Forelimb muscle (tissue), 1 donor: ENCODE measurements around the gene DCDC2. TPM values are rescaled to one million over a fixed set of nuclear protein-coding genes. Genes with fewer than 3 reads are reported as not detected.
"Not testable (repeated sequence)": the region's sequence is repeated elsewhere in the genome, so short reads cannot be mapped to it uniquely, and the experiment has no call there.

Experiments
- DNase-seq: peaks from one replicate; pipeline ENCODE4 v3.0.0-alpha.2; 2013; ENCODE audit warnings: low read depth
- polyA plus RNA-seq: library from polyadenylated mRNA; unstranded; fragments of 120-200 nt; gene quantifications from one replicate; pipeline ENCODE4 v1.2.1, GENCODE V29; 2013; ENCODE audit not compliant: insufficient read length

DCDC2 gene
- polyA plus RNA-seq, 1 donor = 0.06 TPM

- DNase-seq = no peak
Measured at GRCh38 chr6:24272148-24272547, 85.7 kb downstream of the DCDC2 start.

GRCh38 chr6:24270011-24270410 lies 87.8 kb downstream of the DCDC2 start:
- no peak for DNase-seq

GRCh38 chr6:24258214-24258613 lies 99.6 kb downstream of the DCDC2 start:
- DNase-seq = not testable (repeated sequence)

- DNase-seq = no peak
Measured at GRCh38 chr6:24257282-24257681, 100.6 kb downstream of the DCDC2 start.

GRCh38 chr6:24255676-24256075 lies 102.2 kb downstream of the DCDC2 start:
- DNase-seq = no peak

- DNase-seq = no peak
Measured at GRCh38 chr6:24253360-24253759, 104.5 kb downstream of the DCDC2 start.

GRCh38 chr6:24252280-24252679 lies 105.6 kb downstream of the DCDC2 start:
- no peak for DNase-seq

- DNase-seq = no peak
Measured at GRCh38 chr6:24251339-24251738, 106.5 kb downstream of the DCDC2 start.

- no peak for DNase-seq
Measured at GRCh38 chr6:24249926-24250325, 107.9 kb downstream of the DCDC2 start.

- DNase-seq = no peak
Measured at GRCh38 chr6:24245275-24245674, 112.6 kb downstream of the DCDC2 start.

- no peak for DNase-seq
Measured at GRCh38 chr6:24242924-24243323, 114.9 kb downstream of the DCDC2 start.

GRCh38 chr6:24241779-24242178 lies 116.1 kb downstream of the DCDC2 start:
- not testable (repeated sequence) for DNase-seq

GRCh38 chr6:24240943-24241342 lies 116.9 kb downstream of the DCDC2 start:
- DNase-seq = no peak

- no peak for DNase-seq
Measured at GRCh38 chr6:24240380-24240928, 117.4 kb downstream of the DCDC2 start.

- no peak for DNase-seq
Measured at GRCh38 chr6:24238700-24239099, 119.2 kb downstream of the DCDC2 start.

- not testable (repeated sequence) for DNase-seq
Measured at GRCh38 chr6:24236779-24237178, 121.1 kb downstream of the DCDC2 start.

GRCh38 chr6:24233813-24234442 lies 123.9 kb downstream of the DCDC2 start:
- no peak for DNase-seq

- DNase-seq = no peak
Measured at GRCh38 chr6:24231438-24231977, 126.4 kb downstream of the DCDC2 start.

- DNase-seq = no peak
Measured at GRCh38 chr6:24229696-24230405, 128.0 kb downstream of the DCDC2 start.

GRCh38 chr6:24228681-24229255 lies 129.1 kb downstream of the DCDC2 start:
- no peak for DNase-seq

- DNase-seq = no peak
Measured at GRCh38 chr6:24228123-24228522, 129.7 kb downstream of the DCDC2 start.

- no peak for DNase-seq
Measured at GRCh38 chr6:24227556-24227955, 130.3 kb downstream of the DCDC2 start.

GRCh38 chr6:24226541-24226940 lies 131.3 kb downstream of the DCDC2 start:
- DNase-seq = no peak
